Measurements from ENCODE around the gene SERPINA10. TPM values are rescaled to one million over a fixed set of nuclear protein-coding genes. Genes with fewer than 3 reads are reported as not detected.

Gene SERPINA10
- total and polyA plus RNA-seq, 12 donors, result 0.13 TPM; not detected in 11

DNA sequence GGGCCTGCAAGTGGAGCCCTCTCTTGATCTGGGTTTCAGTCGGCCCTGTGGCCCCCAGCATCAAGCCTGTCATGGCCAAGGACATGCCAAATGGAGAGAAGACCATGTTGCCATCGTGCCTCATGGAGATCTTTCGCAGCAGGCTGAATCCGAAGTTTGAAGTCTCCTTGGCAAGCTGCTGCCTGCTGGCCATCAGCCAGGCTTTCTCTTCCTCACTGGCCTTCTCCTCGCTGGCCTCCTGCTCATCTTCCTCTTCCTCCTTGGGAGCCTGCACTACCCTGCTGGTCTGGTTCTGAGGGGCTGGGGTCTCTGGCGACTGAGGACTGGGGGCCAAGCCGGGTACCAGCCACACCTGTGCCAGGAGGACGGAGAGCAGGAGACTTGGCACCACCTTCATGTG lies 2.9 kb downstream of the SERPINA10 start:
- Histone ChIP-seq H3K27ac (no peak overlapping the region), H3K9me3 (replicated peaks in 1 of 3) (no peaks in the 10 kb centered on the region), H3K4me1 (replicated peaks in 1 of 2) (no peaks in the 10 kb centered on the region), H3K36me3 (replicated peaks in 1 of 2) (no peaks in the 10 kb centered on the region), H3K4me3 (no peak overlapping the region), H3K27me3 (no peaks in the 10 kb centered on the region)
- TF ChIP-seq, protein P1, sequence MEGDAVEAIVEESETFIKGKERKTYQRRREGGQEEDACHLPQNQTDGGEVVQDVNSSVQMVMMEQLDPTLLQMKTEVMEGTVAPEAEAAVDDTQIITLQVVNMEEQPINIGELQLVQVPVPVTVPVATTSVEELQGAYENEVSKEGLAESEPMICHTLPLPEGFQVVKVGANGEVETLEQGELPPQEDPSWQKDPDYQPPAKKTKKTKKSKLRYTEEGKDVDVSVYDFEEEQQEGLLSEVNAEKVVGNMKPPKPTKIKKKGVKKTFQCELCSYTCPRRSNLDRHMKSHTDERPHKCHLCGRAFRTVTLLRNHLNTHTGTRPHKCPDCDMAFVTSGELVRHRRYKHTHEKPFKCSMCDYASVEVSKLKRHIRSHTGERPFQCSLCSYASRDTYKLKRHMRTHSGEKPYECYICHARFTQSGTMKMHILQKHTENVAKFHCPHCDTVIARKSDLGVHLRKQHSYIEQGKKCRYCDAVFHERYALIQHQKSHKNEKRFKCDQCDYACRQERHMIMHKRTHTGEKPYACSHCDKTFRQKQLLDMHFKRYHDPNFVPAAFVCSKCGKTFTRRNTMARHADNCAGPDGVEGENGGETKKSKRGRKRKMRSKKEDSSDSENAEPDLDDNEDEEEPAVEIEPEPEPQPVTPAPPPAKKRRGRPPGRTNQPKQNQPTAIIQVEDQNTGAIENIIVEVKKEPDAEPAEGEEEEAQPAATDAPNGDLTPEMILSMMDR (IDR thresholded peaks at IDR 0.05), result no peak
- TF ChIP-seq POLR2A (IDR thresholded peaks at IDR 0.05), result no peak
- DNase-seq, result no peak
- 52 to 82% (median 65%) methylated on average over 2 to 8 of the region's 8 CpGs for WGBS, 4 donors
- intact Hi-C loops (cut with DNase I), result no loop called here

DNA sequence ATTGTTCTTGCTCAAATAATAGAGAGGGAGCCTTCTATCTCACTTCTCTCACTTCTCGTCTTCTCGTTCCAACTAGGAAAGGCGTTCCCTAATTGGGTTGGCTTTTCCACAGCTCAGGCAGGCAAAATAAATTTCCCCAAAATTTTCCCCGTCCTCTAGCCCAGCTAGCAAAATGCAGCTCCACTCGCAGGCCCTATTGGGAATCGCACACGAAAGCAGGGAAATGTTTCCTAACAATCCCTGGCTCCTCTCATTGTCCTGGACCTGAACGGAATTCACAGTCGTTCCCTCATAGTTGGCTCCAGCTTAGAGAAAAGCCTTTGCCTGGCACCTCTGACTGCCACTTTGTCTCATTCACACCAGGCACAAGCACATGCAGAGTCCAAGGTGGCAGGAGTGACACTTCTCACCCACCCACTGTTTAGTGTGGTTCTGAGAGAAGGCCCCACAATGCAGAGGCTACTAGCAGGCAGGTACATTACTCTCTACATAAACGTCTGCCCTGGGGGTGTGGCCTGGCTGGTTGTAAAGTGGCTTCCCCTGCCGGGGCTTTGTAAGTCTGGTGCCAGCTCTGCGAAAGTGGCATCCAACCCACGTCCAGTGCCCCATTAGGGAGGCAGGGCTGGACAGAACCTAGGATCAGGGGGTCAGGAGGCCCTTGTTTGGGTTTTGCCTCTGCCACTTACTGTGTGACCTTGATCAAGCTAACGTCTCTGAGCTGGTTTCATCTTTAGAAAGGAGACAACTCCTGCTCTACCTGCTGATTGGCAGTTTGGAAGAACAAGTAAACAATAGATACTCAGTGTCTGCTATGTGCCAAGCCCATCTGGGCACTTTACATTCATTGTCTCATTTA lies 4.2 kb downstream of the SERPINA10 start:
- no peaks in the 10 kb centered on the region for H3K27me3 ChIP-seq
- WGBS, 4 donors, result 64 to 71% (median 68%) methylated on average over 12 to 14 of the region's 14 CpGs
- no peaks in the 10 kb centered on the region for H3K9me3 ChIP-seq (replicated peaks in 1 of 3)
- H3K36me3 ChIP-seq (replicated peaks in 1 of 2), result no peaks in the 10 kb centered on the region
- H3K4me1 ChIP-seq (replicated peaks in 1 of 2), result no peaks in the 10 kb centered on the region
- intact Hi-C loops (cut with DNase I), result no loop called here
- H3K4me3 ChIP-seq, result no peak overlapping the region
- H3K27ac ChIP-seq, result no peak overlapping the region
- DNase-seq, result no peak
- TF ChIP-seq, protein P1 (IDR thresholded peaks at IDR 0.05), result no peak
- no peak for TF ChIP-seq POLR2A (IDR thresholded peaks at IDR 0.05)

DNA sequence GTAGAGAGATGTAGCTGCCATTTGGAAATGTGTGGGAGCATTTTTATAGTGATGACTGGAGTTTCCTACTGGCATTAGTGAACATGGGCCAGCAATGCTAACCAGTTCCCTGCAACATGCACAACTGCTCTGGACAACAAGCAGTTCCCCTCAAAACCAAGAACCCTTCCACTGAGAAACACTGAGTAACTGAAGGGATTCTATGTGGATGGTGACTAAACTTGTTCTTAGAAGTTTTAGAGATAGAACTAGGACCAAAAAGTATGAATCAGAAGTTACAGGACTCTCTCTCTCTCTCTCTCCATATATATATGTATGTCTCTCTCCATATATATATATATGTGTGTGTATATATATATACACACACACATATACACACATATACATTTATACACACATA lies 7.9 kb downstream of the SERPINA10 start:
- Histone ChIP-seq H3K27me3 (no peaks in the 10 kb centered on the region), H3K27ac (no peak overlapping the region), H3K4me1 (replicated peaks in 1 of 2) (no peaks in the 10 kb centered on the region), H3K9me3 (replicated peaks in 1 of 3) (no peaks in the 10 kb centered on the region), H3K4me3 (no peak overlapping the region), H3K36me3 (replicated peaks in 1 of 2) (no peaks in the 10 kb centered on the region)
- no peak for TF ChIP-seq POLR2A (IDR thresholded peaks at IDR 0.05)
- TF ChIP-seq, protein P1 (IDR thresholded peaks at IDR 0.05), result no peak
- no peak for DNase-seq
- intact Hi-C loops (cut with DNase I), result no loop called here

DNA sequence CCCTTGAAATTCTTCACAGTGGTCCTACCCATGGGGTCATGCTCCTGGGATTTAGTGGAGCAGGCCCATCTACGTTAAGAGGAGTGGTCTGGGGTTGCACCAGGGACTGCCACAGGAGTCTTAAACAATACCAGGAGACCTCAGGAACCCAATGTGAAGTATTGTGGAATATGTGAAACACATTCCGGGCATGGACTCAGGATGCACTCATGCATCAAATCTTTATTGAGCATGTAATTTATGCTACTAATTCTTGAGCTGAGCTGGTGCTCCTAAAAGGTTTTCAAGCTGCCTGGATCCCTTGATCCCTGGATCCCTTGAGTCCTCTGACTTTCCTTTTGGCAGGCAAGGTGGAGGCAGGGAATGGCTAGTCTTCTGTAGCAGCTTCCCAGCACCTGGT lies 8.8 kb downstream of the SERPINA10 start:
- intact Hi-C loops (cut with DNase I), result no loop called here
- WGBS, 4 donors, result 71 to 90% (median 75%) methylated on average over 2 of the region's 2 CpGs

More for the DNA sequence above, 8.8 kb downstream of the SERPINA10 start:
- Histone ChIP-seq H3K9me3 (replicated peaks in 1 of 3) (no peaks in the 10 kb centered on the region), H3K27me3 (no peaks in the 10 kb centered on the region), H3K4me3 (no peak overlapping the region), H3K36me3 (replicated peaks in 1 of 2) (no peaks in the 10 kb centered on the region), H3K4me1 (replicated peaks in 1 of 2) (no peaks in the 10 kb centered on the region), H3K27ac (no peak overlapping the region)
- DNase-seq, result no peak
- TF ChIP-seq, protein P1 (IDR thresholded peaks at IDR 0.05), result no peak
- TF ChIP-seq POLR2A (IDR thresholded peaks at IDR 0.05), result no peak
